IPS-15b (cell line): ENCODE results near the gene KCTD1.

Experiments
- H3K27me3 ChIP-seq: one replicate; pipeline ENCODE4 v1.6.1; 2013; ENCODE audit warnings: low read length; ENCODE audit not compliant: control insufficient read depth, insufficient read depth
- H3K36me3 ChIP-seq: one replicate; pipeline ENCODE4 v1.6.1; 2013; ENCODE audit warnings: low read length; ENCODE audit not compliant: control insufficient read depth, insufficient read depth
- H3K4me1 ChIP-seq: one replicate; pipeline ENCODE4 v1.6.1; 2013; ENCODE audit warnings: mild to moderate bottlenecking, low read length; ENCODE audit not compliant: control insufficient read depth, insufficient read depth
- H3K4me3 ChIP-seq: one replicate; pipeline ENCODE4 v1.5.1; 2013; ENCODE audit warnings: low read depth, low read length
- H3K9ac ChIP-seq: one replicate; pipeline ENCODE4 v1.6.1; 2013; ENCODE audit warnings: low read depth, mild to moderate bottlenecking, low read length
- H3K9me3 ChIP-seq: one replicate; pipeline ENCODE4 v1.6.1; 2013; ENCODE audit warnings: mild to moderate bottlenecking, low read length; ENCODE audit not compliant: control insufficient read depth, insufficient read depth

Gene KCTD1

DNA sequence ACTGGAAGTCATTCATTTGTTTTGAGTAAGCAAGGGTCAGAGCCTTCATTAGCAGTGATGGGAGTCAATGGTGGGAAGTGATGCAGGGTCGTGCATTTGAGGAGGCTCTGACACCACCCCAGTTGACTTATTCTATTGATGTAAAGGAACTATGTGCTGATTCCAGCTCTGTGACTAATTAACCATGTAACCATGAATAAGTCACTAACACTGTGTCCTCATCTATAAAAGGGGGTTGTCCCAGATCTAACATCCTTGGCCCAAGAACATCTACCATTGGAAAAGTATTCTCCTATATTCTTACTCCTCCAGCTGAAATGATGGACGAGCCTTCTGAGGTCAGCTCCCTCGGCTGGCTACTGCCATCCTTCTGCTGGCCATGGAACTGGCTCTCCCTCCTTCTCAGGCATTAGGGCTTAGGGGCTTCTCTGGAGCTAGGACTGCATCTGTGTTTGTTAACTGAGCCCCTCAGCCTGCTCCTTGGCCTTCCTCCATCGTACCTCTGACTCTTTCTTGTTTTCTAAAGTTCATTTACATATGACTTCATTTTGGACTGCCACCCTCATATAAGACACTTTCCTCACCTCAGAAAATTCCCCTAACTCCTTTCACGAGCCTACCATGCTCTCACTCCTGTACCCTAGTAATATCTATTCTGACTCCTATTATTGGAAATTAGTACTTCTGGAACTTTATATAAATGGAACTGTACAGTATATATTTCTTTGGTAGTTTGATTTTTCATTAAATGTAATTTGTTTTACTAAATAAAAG is 115.5 kb downstream of the KCTD1 start:
- Histone ChIP-seq H3K9me3 (no peaks in the 10 kb centered on the region), H3K9ac (no peak overlapping the region), H3K36me3 (no peaks in the 10 kb centered on the region), H3K4me3 (no peak overlapping the region), H3K4me1 (peaks cover 6% of the 10 kb centered on the region), H3K27me3 (no peaks in the 10 kb centered on the region)

DNA sequence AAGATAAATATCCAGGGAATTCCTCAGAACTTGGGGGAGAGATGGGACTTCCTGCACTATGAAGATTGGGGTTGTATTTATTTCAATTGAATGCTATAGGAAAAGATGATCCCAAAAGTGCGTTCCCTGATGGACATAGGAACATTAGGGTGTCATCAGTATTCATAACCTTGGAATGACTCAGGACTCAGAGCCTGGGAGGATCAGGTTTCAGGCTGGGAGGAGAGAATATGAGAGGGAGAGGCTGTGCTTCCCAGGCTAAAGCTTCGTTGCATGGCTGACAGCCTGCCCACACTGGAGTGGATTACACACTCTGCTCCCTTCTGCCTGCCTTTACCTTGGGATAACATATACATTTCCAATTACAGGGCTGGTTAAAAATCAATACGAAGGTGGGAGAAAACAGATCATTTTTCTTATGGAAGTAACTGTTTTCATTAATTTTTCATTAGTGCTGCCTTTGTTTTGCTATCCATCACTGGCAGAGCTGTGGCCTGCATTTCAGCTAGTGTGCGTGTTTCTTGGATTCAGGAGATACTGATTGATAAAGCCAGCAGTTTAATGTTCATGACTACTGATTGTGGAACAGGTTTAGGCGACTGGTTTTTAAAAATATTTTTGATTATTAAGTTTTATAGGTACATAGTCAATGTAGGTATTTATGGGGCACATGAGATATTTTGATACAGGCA is 118.7 kb downstream of the KCTD1 start:
- Histone ChIP-seq H3K4me3 (no peak overlapping the region), H3K9me3 (no peaks in the 10 kb centered on the region), H3K36me3 (no peaks in the 10 kb centered on the region), H3K4me1 (peaks cover 6% of the 10 kb centered on the region), H3K9ac (no peak overlapping the region), H3K27me3 (no peaks in the 10 kb centered on the region)

DNA sequence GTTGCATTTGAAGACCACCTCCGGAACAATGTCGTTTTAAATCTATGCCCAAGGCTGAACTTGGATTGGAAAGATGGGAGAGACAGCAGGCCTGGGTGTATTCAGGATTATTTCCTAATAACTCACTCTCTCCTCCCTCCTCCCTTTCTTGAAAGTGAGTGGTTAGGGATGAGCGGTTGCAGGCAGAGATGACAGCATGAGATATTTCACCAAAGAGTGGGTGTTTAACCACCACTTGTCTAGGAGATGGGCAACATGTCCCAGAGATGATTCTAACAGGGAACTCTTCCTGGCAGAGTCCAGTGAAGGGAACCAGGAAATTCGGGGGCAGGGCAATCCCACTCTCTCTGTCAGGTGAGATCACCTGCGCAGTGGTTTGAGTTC is 123.2 kb downstream of the KCTD1 start:
- Histone ChIP-seq H3K36me3 (no peaks in the 10 kb centered on the region), H3K4me3 (no peak overlapping the region), H3K9ac (no peak overlapping the region), H3K27me3 (no peaks in the 10 kb centered on the region), H3K4me1 (peaks cover 6% of the 10 kb centered on the region), H3K9me3 (no peaks in the 10 kb centered on the region)

- peaks cover 2% of the 10 kb centered on the region for H3K4me1 ChIP-seq
- no peaks in the 10 kb centered on the region for H3K9me3 ChIP-seq
- no peaks in the 10 kb centered on the region for H3K27me3 ChIP-seq
- no peak overlapping the region for H3K4me3 ChIP-seq
- H3K9ac ChIP-seq = no peak overlapping the region
- no peaks in the 10 kb centered on the region for H3K36me3 ChIP-seq
These were observed 123.8 kb downstream of the KCTD1 start for GRCh38 chr18:26424428-26425147.

DNA sequence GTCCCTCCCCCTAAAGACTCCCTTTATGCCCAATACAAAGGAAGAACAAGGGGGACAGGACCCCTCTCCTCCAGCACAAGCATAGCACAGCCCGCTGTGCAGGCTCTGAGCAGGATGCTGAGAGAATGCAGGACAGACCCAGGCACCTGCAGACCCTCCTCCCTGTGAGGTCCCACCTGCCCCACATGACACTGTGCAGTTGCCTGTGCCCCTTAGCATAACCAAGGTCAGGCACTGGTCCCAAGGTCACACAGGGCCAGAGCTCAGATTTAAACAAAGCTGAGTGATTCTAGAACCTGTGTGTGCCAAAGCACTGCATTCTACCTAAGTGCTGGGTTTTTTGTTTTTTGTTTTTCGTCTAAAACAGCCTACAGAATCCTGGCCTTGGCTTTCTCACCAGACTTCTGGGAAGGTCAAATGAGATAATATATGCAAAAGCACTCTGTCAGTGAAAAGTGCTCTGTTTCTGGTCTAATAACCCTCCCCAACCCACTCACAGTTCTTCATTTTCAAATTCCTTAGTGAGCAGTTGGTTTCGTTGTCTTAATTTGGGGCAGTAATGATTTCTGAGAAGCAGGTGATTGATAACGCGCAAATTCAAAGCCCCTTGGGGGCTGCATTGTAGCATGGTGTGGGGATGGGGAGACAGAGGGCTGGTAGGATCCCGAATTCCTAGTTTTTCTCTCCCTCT is 125.7 kb downstream of the KCTD1 start:
- H3K36me3 ChIP-seq = no peaks in the 10 kb centered on the region
- no peak overlapping the region for H3K9ac ChIP-seq
- H3K4me1 ChIP-seq = no peaks in the 10 kb centered on the region
- no peaks in the 10 kb centered on the region for H3K9me3 ChIP-seq
- no peaks in the 10 kb centered on the region for H3K27me3 ChIP-seq
- no peak overlapping the region for H3K4me3 ChIP-seq

DNA sequence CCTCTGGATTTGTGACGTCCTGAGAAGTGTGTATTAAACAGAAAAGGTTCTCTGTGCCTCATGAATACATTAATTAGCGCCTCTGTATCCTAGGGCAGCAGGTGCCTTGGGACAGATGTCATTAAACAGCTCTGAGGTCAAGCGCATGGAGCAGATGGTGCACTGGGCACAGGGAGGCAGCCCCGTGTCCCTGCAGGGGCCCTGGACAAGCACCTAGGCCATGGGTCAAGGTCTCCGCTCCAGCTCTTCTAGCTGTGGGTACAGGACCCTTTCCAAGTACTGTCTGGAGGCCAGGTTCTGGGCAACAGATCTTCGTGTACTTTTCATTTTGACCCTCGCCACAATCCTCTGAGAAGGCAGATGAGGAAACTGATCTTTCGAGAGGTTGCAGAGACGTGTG is 126.4 kb downstream of the KCTD1 start:
- Histone ChIP-seq H3K4me3 (no peak overlapping the region), H3K36me3 (no peaks in the 10 kb centered on the region), H3K27me3 (no peaks in the 10 kb centered on the region), H3K4me1 (no peaks in the 10 kb centered on the region), H3K9ac (no peak overlapping the region), H3K9me3 (no peaks in the 10 kb centered on the region)

DNA sequence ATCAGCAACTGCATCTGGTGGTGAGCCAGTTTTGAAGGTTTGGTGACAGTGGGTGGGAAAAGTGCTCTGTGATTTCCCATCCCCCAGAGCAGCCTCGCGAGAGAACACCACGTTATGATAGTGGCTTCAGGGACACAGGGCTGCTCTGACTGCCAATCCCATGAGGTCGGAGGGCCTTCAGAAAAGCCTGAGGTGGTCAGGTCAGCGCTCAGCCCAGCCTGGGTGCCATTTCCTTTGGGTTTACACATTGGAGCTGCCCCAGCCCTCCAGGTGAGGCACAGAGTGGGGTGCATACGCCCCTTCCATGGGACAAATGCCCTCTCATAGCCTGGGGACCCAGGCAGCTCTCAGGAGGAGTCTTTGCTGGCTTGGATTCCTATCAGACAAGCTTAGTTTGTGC is 126.8 kb downstream of the KCTD1 start:
- H3K9ac ChIP-seq = no peak overlapping the region
- no peaks in the 10 kb centered on the region for H3K4me1 ChIP-seq
- no peak overlapping the region for H3K4me3 ChIP-seq
- H3K27me3 ChIP-seq = no peaks in the 10 kb centered on the region
- no peaks in the 10 kb centered on the region for H3K9me3 ChIP-seq
- H3K36me3 ChIP-seq = no peaks in the 10 kb centered on the region

DNA sequence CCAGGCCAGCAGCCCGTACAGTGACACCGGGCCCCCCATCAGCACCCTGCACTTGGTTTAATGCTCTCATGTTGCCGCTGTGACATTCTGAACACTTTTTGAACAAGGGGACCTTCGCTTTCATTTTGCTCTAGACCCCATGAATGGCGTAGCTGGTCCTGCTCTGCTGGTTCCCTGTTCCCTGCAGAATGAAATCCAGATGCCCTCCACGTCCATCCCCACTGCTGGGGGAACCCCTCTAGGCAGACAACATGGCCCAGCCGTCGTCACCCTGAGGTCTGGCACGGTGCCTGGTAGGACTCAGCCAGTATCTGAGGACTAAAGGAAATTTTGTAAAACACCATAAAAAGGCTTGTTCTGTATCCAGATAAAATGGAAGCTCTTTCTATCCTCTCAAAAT is 128.6 kb downstream of the KCTD1 start:
- Histone ChIP-seq H3K4me3 (no peak overlapping the region), H3K27me3 (no peaks in the 10 kb centered on the region), H3K9me3 (no peaks in the 10 kb centered on the region), H3K9ac (no peak overlapping the region), H3K4me1 (peaks cover 7% of the 10 kb centered on the region), H3K36me3 (no peaks in the 10 kb centered on the region)

DNA sequence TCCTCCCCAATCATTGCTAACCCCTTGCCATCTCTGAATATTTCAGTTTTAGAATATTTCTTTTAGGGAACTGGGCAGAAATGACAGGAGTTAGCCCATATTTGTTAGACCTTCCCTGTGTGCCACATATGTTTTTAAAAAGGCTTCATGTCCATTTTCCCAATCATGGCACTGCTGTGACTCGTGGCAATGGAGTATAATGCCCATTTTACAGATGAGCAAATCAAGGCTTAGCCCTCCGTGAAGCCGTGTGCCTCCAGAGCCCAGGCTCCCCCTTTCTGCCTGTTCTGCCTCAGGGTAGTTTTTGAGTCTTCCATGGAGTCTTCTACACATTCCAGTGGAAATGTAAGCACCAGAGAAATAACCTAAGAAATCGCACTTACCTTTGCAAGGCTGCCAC is 130.1 kb downstream of the KCTD1 start:
- Histone ChIP-seq H3K4me1 (peaks cover 14% of the 10 kb centered on the region), H3K9me3 (no peaks in the 10 kb centered on the region), H3K36me3 (no peaks in the 10 kb centered on the region), H3K27me3 (no peaks in the 10 kb centered on the region), H3K4me3 (no peak overlapping the region), H3K9ac (no peak overlapping the region)

DNA sequence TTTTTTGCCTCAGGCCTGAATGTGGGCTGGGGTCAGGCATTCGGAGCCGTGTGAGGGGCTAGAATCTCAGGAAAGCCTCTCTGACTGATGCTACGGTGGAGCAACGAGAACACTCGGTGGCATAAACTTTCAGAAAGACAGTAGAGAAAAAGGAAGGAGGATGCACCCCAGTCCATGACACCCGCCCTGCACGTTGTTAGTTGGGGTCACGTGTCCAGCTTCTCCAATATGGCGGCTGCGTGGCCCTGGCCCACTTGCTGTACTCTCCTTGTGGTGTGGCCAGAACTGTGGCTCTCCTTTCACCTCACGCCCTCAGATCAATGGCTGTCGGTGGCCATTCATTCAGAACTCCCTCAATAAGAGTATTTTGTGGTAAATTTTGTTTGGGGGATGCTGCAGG is 131.2 kb downstream of the KCTD1 start:
- no peaks in the 10 kb centered on the region for H3K27me3 ChIP-seq
- H3K36me3 ChIP-seq = no peaks in the 10 kb centered on the region
- no peak overlapping the region for H3K4me3 ChIP-seq
- H3K4me1 ChIP-seq = peaks cover 14% of the 10 kb centered on the region
- H3K9ac ChIP-seq = no peak overlapping the region
- no peaks in the 10 kb centered on the region for H3K9me3 ChIP-seq

- H3K4me3 ChIP-seq = no peak overlapping the region
- no peaks in the 10 kb centered on the region for H3K9me3 ChIP-seq
- H3K4me1 ChIP-seq = peaks cover 14% of the 10 kb centered on the region
- no peaks in the 10 kb centered on the region for H3K27me3 ChIP-seq
- H3K36me3 ChIP-seq = no peaks in the 10 kb centered on the region
- H3K9ac ChIP-seq = no peak overlapping the region
These were observed 131.7 kb downstream of the KCTD1 start for GRCh38 chr18:26416652-26417150.
